HG03442 (cell line): ENCODE results near the gene NUDT16L1.

Experiments
- ATAC-seq: cut with Tn5 transposase; IDR thresholded peaks from one replicate; pipeline ENCODE4 v1.9.1; 2021; ENCODE audit warnings: mild to moderate bottlenecking, moderate library complexity; ENCODE audit not compliant: unreplicated experiment

Gene NUDT16L1

DNA sequence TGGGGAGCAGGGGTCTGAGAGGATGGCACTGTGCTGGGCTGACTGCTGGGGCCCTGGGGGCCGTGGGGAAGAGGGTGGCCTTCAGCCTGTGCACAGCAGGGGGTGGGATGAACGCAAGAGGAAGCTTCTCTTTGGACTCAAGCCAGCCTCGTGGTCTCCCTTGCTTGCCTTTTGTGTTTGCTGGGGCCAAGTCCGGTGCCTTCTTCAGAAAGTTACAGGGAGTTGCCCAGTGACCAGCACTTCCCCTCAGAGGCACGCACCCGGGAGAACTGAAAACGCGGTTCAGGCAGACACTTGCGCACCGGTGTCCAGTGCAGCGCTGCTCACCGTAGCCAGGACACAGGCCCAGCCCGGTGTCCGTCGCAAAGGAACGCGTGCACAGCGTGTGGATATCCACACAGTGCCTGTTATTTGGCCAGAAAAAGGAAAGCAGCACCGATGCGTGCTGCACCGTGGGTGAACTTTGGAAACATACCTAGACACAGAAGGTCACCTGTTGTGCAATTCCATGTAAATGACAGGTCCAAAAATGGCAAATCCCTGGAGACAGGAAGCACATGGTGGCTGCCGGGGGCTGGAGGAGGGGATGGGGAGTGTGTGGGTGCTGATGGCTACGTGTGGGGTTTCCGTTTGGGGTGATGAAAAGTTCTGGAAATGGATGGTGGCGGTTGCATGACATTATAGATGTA is 29.4 kb upstream of the NUDT16L1 start:
- no peak for ATAC-seq

DNA sequence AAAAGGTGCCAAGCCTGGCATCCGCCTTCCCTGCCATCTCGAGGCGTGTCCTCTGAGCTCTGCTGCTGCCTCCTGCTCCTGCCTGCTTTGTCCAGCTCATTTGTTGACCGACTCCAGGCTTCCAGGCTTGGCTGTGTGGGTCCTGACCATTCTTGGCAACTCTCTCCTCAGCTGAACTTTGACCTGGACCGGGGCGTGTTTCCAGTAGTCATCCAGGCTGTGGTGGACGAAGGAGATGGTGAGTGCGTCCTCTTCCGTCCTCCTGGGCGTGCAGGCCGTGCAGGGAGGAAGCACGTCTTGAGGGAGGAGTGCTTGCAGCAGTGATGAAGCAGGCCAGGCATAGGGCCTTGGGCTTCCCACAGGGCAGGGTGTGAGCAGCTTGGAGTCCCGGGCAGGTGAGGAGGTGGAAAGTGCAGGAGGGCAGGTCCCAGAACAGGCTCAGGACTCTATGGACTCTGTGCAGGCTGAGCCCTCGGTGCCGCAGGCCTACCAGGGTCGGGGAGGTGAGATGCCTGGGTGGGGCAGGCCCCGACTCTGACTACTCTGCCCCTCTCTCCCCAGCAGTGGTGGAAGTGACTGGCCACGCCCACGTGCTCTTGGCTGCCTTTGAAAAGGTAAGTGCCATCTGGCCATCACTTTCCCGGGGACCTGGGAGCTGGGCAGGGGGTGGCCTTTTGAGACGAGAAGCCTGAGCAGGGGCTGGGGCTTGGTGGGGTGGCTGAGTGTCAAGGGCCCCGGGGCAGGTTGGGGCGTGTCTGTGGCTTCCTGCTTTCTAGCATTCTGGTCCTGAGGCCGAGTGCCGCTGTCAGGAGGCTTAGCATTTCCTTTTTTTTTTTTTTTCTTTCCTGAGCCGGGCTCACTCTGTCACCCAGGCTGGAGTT is 28.6 kb upstream of the NUDT16L1 start:
- ATAC-seq, result no peak

DNA sequence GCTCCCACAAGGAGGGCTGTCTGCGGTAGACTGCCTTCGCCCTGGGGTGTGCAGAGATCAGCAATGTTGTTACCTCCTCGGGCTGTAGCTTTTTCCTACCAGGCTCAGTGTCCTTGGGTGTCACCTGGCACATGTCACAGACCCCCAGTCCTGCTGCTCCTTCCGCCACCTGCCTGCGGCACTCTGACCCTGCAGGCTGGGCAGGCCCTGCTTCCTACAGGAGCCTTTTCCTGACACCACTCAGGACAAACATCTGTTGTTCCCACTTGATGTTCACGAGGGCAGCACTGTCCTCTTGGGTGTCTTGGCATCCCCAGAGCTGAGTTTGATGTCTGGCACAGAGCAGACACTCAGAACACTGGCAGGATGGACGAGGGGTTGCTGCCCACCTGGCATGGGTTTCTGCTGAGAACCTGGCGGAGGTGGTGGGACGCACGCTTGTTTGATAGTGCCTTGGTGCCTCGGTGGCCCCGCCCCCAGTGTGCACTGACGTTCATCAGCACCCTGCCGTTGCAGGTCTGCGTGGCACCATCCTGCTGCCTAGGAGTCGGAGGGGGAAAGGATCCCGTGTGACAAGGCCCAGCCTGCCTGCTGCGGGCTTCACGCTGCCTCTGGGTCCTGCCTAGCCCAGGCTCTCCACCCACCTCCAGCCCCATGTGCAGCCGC is 26.7 kb upstream of the NUDT16L1 start:
- no peak for ATAC-seq

DNA sequence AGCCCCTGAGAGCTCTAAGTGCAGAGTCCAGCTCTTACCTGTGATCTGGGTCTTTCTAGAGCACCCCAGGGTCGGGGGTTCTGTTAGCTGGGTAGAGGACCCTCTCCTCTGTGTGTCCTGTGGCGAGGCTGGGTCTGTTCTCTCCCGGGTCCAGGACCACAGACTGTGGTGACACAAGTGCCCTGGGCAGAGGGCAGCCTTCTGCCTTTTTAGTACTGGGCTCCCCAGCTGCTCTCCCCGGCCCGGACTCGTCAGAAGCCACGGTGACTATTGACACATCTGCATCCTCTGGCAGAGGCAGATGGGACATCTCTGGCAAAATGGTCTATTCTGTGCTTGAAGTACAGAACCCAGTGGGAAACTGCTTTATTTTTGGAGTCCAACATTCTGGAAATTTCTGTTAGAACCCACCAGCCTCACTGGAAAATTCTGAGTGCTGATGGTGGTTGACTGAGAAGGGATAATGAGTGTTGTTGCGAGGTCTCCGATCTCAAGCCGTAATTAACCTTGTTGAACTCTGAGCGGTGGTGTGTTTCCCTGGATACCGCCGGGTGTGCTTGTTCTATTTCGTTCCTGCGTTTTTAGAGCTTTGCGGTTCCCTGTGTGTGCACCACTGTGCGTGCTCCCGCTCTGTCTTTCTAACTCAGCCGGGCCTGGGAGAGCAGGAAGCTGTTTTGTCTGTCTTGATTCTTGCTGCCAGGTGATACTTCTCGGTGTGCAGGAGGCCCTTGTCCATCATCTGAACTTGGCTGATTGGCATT is 26.0 kb upstream of the NUDT16L1 start:
- no peak for ATAC-seq

- ATAC-seq, result no peak
Observed at GRCh38 chr16:4668313-4668960, 24.9 kb upstream of the NUDT16L1 start.

DNA sequence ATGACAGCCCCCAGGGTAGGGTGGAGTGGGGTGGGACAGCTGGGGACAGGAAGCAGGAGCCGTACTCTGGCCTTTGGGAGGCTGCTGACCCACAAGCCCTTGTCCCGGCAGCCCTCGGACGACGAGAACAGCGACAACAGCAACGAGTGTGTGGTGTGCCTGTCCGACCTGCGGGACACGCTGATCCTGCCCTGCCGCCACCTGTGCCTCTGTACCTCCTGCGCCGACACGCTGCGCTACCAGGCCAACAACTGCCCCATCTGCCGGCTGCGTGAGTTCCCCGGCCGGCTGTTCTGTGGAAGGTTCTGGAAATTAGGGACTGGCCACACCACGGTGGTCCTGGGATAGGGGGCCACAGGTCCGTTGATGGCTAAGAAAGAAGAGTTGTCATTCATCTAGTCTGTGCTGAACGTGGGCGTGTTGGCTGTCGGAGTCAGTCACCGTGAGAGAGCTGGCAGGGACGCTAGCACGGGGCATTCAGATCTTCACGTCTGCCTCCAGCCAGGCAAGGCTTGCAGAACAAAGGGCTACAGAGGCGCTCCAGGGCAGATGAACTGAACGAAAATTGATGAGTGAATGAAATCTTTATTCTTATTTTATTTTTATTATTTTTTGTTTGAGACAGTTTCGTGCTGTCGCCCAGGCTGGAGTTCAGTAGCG is 19.8 kb upstream of the NUDT16L1 start:
- ATAC-seq, result no peak

- no peak for ATAC-seq
Observed at GRCh38 chr16:4674926-4675530, 18.3 kb upstream of the NUDT16L1 start.

GRCh38 chr16:4675864-4676786 is 17.2 kb upstream of the NUDT16L1 start:
- no peak for ATAC-seq

DNA sequence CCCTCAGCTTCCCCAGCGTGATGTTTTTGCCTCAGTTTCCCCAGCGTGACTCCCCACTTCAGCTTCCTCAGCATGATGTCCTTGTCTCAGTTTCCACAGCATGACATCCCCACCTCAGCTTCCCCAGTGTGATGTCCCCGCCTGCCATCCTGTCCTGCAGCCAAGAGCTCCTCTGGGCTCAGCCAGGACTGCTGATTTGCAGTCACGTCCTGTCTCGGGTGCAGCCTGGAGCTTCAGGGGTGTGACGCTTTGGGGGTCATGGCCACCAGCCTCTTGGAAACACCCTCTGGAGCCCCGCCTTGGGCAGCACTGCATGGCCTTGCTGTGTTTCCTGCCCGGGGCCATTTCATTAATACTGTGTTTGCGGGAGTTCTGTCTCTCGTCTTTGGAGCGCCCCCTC is 16.5 kb upstream of the NUDT16L1 start:
- no peak for ATAC-seq

DNA sequence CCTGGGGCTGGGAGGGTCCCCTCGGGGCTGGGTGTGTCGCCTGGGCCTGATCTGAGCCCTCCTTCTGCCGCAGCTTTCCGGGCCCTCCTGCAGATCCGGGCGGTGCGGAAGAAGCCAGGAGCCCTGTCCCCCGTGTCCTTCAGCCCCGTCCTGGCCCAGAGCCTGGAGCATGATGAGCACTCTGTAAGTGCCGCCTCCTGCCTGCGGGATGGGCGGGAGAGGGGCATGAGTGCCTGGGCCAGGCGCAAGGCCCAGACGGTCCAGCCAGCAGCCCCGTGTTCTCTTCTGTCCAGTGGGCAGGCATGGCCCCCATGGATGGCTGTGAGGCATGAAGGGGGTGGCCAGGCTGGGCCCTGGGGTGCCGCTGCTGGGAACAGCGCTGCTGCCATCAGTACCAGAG is 16.0 kb upstream of the NUDT16L1 start:
- ATAC-seq, result no peak

DNA sequence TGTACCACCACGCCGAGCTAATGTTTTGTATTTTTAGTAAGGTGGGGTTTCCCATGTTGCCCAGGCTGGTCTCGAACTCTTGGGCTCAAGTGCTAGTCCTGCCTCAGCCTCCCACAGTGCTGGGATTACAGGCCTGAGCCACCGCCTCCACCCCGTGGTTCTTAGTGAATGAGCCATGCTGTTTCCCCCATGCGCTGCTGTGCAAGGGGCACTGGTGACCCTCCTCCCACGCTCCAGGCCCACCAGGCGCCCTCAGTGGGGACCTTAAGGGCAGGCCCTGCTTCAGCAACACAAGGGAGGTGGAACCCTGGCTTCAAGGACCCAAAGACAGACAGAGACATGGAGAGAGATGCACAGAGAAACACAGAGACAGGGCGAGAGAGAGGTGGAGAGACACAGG is 15.4 kb upstream of the NUDT16L1 start:
- no peak for ATAC-seq

- ATAC-seq, result no peak
Observed at GRCh38 chr16:4678596-4678995, 14.8 kb upstream of the NUDT16L1 start.

- no peak for ATAC-seq
Observed at GRCh38 chr16:4679156-4679849, 14.1 kb upstream of the NUDT16L1 start.

DNA sequence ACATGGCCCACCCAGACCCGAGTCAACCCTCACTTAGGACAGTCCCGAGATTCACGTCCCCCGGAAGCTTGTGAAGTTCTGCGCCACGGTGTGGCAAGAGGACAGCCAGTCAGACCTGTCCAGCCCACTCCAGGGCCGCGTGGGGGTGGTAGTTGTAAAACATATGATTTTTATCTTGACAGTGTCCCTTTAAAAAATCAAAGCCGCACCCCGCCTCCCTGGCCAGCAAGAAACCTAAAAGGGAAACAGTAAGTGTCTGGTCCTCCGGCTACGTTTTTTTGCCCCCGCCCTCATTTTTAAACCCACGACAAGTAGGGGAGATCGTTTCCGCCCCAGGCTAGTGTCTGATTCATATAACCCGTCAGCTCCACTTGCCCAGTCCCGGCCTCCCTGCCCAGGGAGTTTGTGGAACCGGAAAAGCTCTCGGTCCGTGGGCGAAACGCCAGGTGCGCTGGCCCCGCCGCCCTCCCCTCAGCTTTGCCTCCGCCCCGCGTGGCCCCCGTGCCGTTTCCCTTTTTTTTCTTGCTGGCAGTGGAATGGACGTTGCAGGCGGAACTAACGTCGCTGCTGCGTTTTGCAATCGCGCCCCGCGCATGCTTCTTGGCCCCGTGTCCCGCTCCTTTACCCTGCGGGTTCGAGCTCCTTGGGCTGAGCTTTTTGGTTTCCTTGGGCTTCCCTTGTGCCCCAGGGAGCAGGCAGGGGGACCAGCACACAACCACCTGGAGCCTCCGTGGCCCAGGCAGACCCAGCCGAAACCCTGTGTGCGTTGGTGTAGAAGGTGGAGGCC is 13.3 kb upstream of the NUDT16L1 start:
- ATAC-seq, result no peak

- ATAC-seq, result no peak
Observed at GRCh38 chr16:4680673-4681470, 12.5 kb upstream of the NUDT16L1 start.

GRCh38 chr16:4681471-4682083 is 11.8 kb upstream of the NUDT16L1 start:
- ATAC-seq, result no peak
